Measurements from ENCODE around the gene ASB3. TPM values are rescaled to one million over a fixed set of nuclear protein-coding genes. Genes with fewer than 3 reads are reported as not detected.

The ASB3 gene
- total RNA-seq, 1 experiment from 2014 or later = 23.1 TPM

DNA sequence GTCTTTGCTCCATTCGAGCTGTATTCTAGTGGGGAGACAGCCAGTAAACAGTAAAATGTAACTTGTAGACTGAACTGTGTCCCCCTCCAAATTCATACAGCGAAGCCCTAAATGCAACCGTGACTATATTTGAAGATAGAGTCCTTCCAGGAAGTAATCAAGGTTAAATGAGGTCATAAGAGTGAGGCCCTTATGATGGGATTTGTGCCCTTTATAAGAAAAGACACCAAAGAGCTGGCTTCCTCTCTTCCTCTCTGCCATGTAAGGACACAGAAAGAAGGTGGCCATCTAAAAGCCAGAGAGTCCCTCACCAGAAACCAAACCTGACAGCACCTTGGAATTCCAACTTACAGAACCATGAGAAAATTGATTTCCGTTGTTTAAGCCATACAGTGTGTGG is 41.6 kb upstream of the ASB3 start:
- no peak overlapping the region for H3K23ac ChIP-seq (ENCODE audit: insufficient read length, low read depth, low read length)
- H2AK5ac ChIP-seq (ENCODE audit: insufficient read length, low read length) = no peak overlapping the region
- no peak overlapping the region for H3K4me2 ChIP-seq (ENCODE audit: insufficient read depth, insufficient read length, low read length)
- no peaks in the 10 kb centered on the region for H3K27me3 ChIP-seq (ENCODE audit: insufficient read depth, low read length)
- no peaks in the 10 kb centered on the region for H4K20me1 ChIP-seq (ENCODE audit: control insufficient read depth, insufficient read depth, insufficient read length)
- peaks cover 10% of the 10 kb centered on the region; the same call in 1 of the 2 replicates for H3K4me1 ChIP-seq (ENCODE audit: insufficient read depth, low read length)
- H2BK15ac ChIP-seq (ENCODE audit: low read depth, low read length) = no peak overlapping the region
- H3K4ac ChIP-seq (ENCODE audit: low read depth, low read length) = no peak overlapping the region
- H3K27ac Mint-ChIP-seq = peak overlapping the region in 1 of 3 experiments; percentile 82; a peak in 2 of 7 replicates
- H3K79me2 ChIP-seq (ENCODE audit: insufficient read depth, low read length) = no peaks in the 10 kb centered on the region
- TF ChIP-seq, protein P1, sequence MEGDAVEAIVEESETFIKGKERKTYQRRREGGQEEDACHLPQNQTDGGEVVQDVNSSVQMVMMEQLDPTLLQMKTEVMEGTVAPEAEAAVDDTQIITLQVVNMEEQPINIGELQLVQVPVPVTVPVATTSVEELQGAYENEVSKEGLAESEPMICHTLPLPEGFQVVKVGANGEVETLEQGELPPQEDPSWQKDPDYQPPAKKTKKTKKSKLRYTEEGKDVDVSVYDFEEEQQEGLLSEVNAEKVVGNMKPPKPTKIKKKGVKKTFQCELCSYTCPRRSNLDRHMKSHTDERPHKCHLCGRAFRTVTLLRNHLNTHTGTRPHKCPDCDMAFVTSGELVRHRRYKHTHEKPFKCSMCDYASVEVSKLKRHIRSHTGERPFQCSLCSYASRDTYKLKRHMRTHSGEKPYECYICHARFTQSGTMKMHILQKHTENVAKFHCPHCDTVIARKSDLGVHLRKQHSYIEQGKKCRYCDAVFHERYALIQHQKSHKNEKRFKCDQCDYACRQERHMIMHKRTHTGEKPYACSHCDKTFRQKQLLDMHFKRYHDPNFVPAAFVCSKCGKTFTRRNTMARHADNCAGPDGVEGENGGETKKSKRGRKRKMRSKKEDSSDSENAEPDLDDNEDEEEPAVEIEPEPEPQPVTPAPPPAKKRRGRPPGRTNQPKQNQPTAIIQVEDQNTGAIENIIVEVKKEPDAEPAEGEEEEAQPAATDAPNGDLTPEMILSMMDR (conservative IDR thresholded peaks at IDR 0.05) = no peak
- H3T11ph ChIP-seq (ENCODE audit: low read length) = no peak overlapping the region
- H3K4me1 Mint-ChIP-seq = peaks cover 29 to 30% of the 10 kb centered on the region in 2 experiments
- H2BK12ac ChIP-seq (ENCODE audit: insufficient read length, low read depth, low read length) = no peak overlapping the region
- no peak overlapping the region for H4K5ac ChIP-seq (ENCODE audit: insufficient read length, low read depth, low read length)
- no peak overlapping the region for H2BK5ac ChIP-seq (ENCODE audit: insufficient read length, low read length)
- H3K79me1 ChIP-seq (ENCODE audit: insufficient read depth, low read depth, low read length, poor library complexity, severe bottlenecking) = no peaks in the 10 kb centered on the region
- H3K18ac ChIP-seq (ENCODE audit: insufficient read length, low read depth, low read length) = no peak overlapping the region
- H2BK20ac ChIP-seq (ENCODE audit: low read depth, low read length, poor library complexity, severe bottlenecking) = no peak overlapping the region
- H3K14ac ChIP-seq (ENCODE audit: insufficient read depth, low read length) = no peak overlapping the region
- H2BK120ac ChIP-seq (ENCODE audit: low read depth, low read length, poor library complexity, severe bottlenecking) = no peak overlapping the region
- no peak overlapping the region for H4K91ac ChIP-seq (ENCODE audit: insufficient read length, low read depth, low read length)
- no peak overlapping the region for H3K27ac ChIP-seq (ENCODE audit: insufficient read length, low read depth, low read length)
- no peak overlapping the region for H2AFZ ChIP-seq (ENCODE audit: low read length)
- no peak for DNase-seq
- H3K4me3 Mint-ChIP-seq = no peak overlapping the region
- no peaks in the 10 kb centered on the region for H3K27me3 Mint-ChIP-seq (ENCODE audit: low read depth)
- H4K8ac ChIP-seq (replicated peaks; ENCODE audit: insufficient read length, low read depth, low read length) = no peak overlapping the region
- no peak overlapping the region for H3K56ac ChIP-seq (ENCODE audit: insufficient read length, low read depth, low read length)
- no peaks in the 10 kb centered on the region for H3K9me3 ChIP-seq (ENCODE audit: control insufficient read depth, low read depth, low read length)
- no CpG with 5 or more reads among the region's 4 CpGs for WGBS (ENCODE audit: extremely low coverage, insufficient read length, low lambda C conversion rate)
- H3K23me2 ChIP-seq (ENCODE audit: insufficient read length, low read depth, low read length, poor library complexity, severe bottlenecking) = no peaks in the 10 kb centered on the region
- H3K9ac ChIP-seq (ENCODE audit: extremely low read depth, insufficient read length, low read length) = no peak overlapping the region
- no peaks in the 10 kb centered on the region for H3K36me3 Mint-ChIP-seq (ENCODE audit: insufficient read depth in 1 of 3, low read depth in 3 of 3)
- H3K9me3 Mint-ChIP-seq = no peaks in the 10 kb centered on the region

All from H9 (cell line).